Subcutaneous abdominal adipose tissue (tissue), 5 donors: ENCODE measurements around the gene SMIM34.
"Not testable (repeated sequence)": the region's sequence is repeated elsewhere in the genome, so short reads cannot be mapped to it uniquely, and the experiment has no call there.

Experiments used
- H3K27ac ChIP-seq: one replicate; pipeline ENCODE4 v1.7.0; 2013; ENCODE audit warnings: low read depth, mild to moderate bottlenecking, inconsistent platforms, low read length, moderate library complexity
- H3K27me3 ChIP-seq, 5 donors: one replicate each; pipeline ENCODE4 v1.7.0; 2013; ENCODE audit warnings: low read length in 5 of 5, inconsistent platforms in 1 of 5; ENCODE audit not compliant: control insufficient read depth in 5 of 5, insufficient read depth in 4 of 5
- H3K36me3 ChIP-seq, 5 donors: one replicate each; pipeline ENCODE4 v1.7.0; 2013; ENCODE audit warnings: low read length in 5 of 5; ENCODE audit not compliant: control insufficient read depth in 5 of 5, insufficient read depth in 5 of 5
- H3K4me1 ChIP-seq, 5 donors: one replicate each; pipeline ENCODE4 v1.7.0; 2013; ENCODE audit warnings: low read length in 5 of 5, mild to moderate bottlenecking in 3 of 5, moderate library complexity in 1 of 5; ENCODE audit not compliant: control insufficient read depth in 5 of 5, insufficient read depth in 5 of 5
- H3K4me3 ChIP-seq, 5 donors: one replicate each; pipeline ENCODE4 v1.7.0; 2013; ENCODE audit warnings: low read length in 5 of 5, low read depth in 1 of 5
- H3K9ac ChIP-seq, 5 donors: one replicate each; pipeline ENCODE4 v1.7.0; 2013; ENCODE audit warnings: low read length in 5 of 5, mild to moderate bottlenecking in 4 of 5, moderate library complexity in 3 of 5
- H3K9me3 ChIP-seq, 5 donors: one replicate each; pipeline ENCODE4 v1.7.0; 2013; ENCODE audit warnings: low read length in 5 of 5; ENCODE audit not compliant: control insufficient read depth in 5 of 5
- donor health status: healthy.
- donor health status: healthy.
- donor health status: healthy.
- donor health status: healthy.
- donor health status: healthy.

Gene SMIM34

GRCh38 chr21:34417448-34418077 lies 6.2 kb downstream of the SMIM34 start:
- H3K9me3 ChIP-seq, H3K27ac ChIP-seq, H3K4me1 ChIP-seq, H3K4me3 ChIP-seq, H3K27me3 ChIP-seq, H3K9ac ChIP-seq, H3K36me3 ChIP-seq: not testable (repeated sequence)

GRCh38 chr21:34407294-34407693 lies 16.5 kb downstream of the SMIM34 start:
- not testable (repeated sequence) for H3K27me3 ChIP-seq, H3K9me3 ChIP-seq, H3K4me3 ChIP-seq, H3K9ac ChIP-seq, H3K4me1 ChIP-seq, H3K27ac ChIP-seq, H3K36me3 ChIP-seq

- H3K9ac ChIP-seq, H3K27ac ChIP-seq, H3K36me3 ChIP-seq, H3K4me1 ChIP-seq, H3K4me3 ChIP-seq, H3K27me3 ChIP-seq, H3K9me3 ChIP-seq: not testable (repeated sequence)
Observed at GRCh38 chr21:34406676-34407075, 17.1 kb downstream of the SMIM34 start.

- H3K4me1 ChIP-seq, H3K36me3 ChIP-seq, H3K9ac ChIP-seq, H3K9me3 ChIP-seq, H3K4me3 ChIP-seq, H3K27ac ChIP-seq, H3K27me3 ChIP-seq: not testable (repeated sequence)
Observed at GRCh38 chr21:34406102-34406501, 17.6 kb downstream of the SMIM34 start.

- not testable (repeated sequence) for H3K36me3 ChIP-seq, H3K4me1 ChIP-seq, H3K27me3 ChIP-seq, H3K27ac ChIP-seq, H3K9me3 ChIP-seq, H3K9ac ChIP-seq, H3K4me3 ChIP-seq
Observed at GRCh38 chr21:34405686-34406085, 18.1 kb downstream of the SMIM34 start.

GRCh38 chr21:34404742-34405141 lies 19.0 kb downstream of the SMIM34 start:
- H3K36me3 ChIP-seq, result not testable (repeated sequence)

GRCh38 chr21:34400522-34400921 lies 23.2 kb downstream of the SMIM34 start:
- H3K27me3 ChIP-seq, H3K4me1 ChIP-seq, H3K9me3 ChIP-seq, H3K9ac ChIP-seq, H3K27ac ChIP-seq, H3K36me3 ChIP-seq, H3K4me3 ChIP-seq: not testable (repeated sequence)

More at GRCh38 chr21:34404742-34405141, 19.0 kb downstream of the SMIM34 start:
- not testable (repeated sequence) for H3K9ac ChIP-seq, H3K27me3 ChIP-seq, H3K9me3 ChIP-seq, H3K27ac ChIP-seq, H3K4me3 ChIP-seq, H3K4me1 ChIP-seq

- H3K36me3 ChIP-seq, H3K27ac ChIP-seq, H3K9ac ChIP-seq, H3K9me3 ChIP-seq, H3K4me3 ChIP-seq, H3K27me3 ChIP-seq, H3K4me1 ChIP-seq: not testable (repeated sequence)
Observed at GRCh38 chr21:34383724-34384415, 39.9 kb downstream of the SMIM34 start.

- not testable (repeated sequence) for H3K36me3 ChIP-seq, H3K4me3 ChIP-seq, H3K9ac ChIP-seq, H3K27ac ChIP-seq, H3K4me1 ChIP-seq, H3K27me3 ChIP-seq, H3K9me3 ChIP-seq
Observed at GRCh38 chr21:34383138-34383537, 40.6 kb downstream of the SMIM34 start.

GRCh38 chr21:34375619-34375972 lies 48.2 kb downstream of the SMIM34 start:
- H3K27me3 ChIP-seq, H3K9ac ChIP-seq, H3K4me3 ChIP-seq, H3K36me3 ChIP-seq, H3K27ac ChIP-seq, H3K9me3 ChIP-seq, H3K4me1 ChIP-seq: not testable (repeated sequence)
